ENCODE measurements around the gene GSN.

Gene GSN

GRCh38 chr9:121357011-121357410 lies 89.0 kb downstream of the GSN start:
- DNase-seq: peak in 1 of 2 donors; percentile 44

GRCh38 chr9:121358751-121359150 lies 90.8 kb downstream of the GSN start:
- peak in 1 of 2 donors; percentile 47 for DNase-seq

- no peak for DNase-seq
Observed at GRCh38 chr9:121359351-121360294, 91.7 kb downstream of the GSN start.

- no peak for DNase-seq
Observed at GRCh38 chr9:121360601-121361374, 92.8 kb downstream of the GSN start.

GRCh38 chr9:121362813-121363621 lies 95.1 kb downstream of the GSN start:
- DNase-seq: no peak

- no peak for DNase-seq
Observed at GRCh38 chr9:121363622-121363961, 95.6 kb downstream of the GSN start.

- no peak for DNase-seq
Observed at GRCh38 chr9:121364077-121364476, 96.1 kb downstream of the GSN start.

GRCh38 chr9:121364886-121365285 lies 96.9 kb downstream of the GSN start:
- DNase-seq: no peak

GRCh38 chr9:121365564-121365963 lies 97.6 kb downstream of the GSN start:
- DNase-seq: no peak

GRCh38 chr9:121366611-121367192 lies 98.7 kb downstream of the GSN start:
- no peak for DNase-seq

- DNase-seq: no peak
Observed at GRCh38 chr9:121367306-121368137, 99.6 kb downstream of the GSN start.

GRCh38 chr9:121368138-121368522 lies 100.2 kb downstream of the GSN start:
- DNase-seq: no peak

- DNase-seq: peak in 1 of 2 donors; percentile 45
Observed at GRCh38 chr9:121368745-121369144, 100.8 kb downstream of the GSN start.

GRCh38 chr9:121369595-121370265 lies 101.8 kb downstream of the GSN start, which contains the start of gene STOM:
STOM (minus strand) TSS chr9:121370250; CDS start chr9:121370187, 63 bp downstream.
- DNase-seq: no peak

- DNase-seq: no peak
Observed at GRCh38 chr9:121371495-121372061, 103.6 kb downstream of the GSN start.

- no peak for DNase-seq
Observed at GRCh38 chr9:121372239-121373010, 104.5 kb downstream of the GSN start.

GRCh38 chr9:121373011-121373729 lies 105.2 kb downstream of the GSN start:
- DNase-seq: no peak

GRCh38 chr9:121376214-121376830 lies 108.4 kb downstream of the GSN start:
- DNase-seq: peak in 1 of 2 donors; percentile 53

- DNase-seq: no peak
Observed at GRCh38 chr9:121380846-121381245, 112.9 kb downstream of the GSN start.

All from CD4-positive, alpha-beta T cell treated with Interleukin-4 for 1 hour (primary cell).